ENCODE results near the gene C1orf167.

- TF ChIP-seq EED (IDR thresholded peaks at IDR 0.05; ENCODE audit: low read depth) (no peak), ATF7 (IDR thresholded peaks at IDR 0.05; ENCODE audit: low read depth) (no peak), GATAD2B (conservative IDR thresholded peaks at IDR 0.05; ENCODE audit: low read depth) (no peak), ZBTB11 (CRISPR knock-in tag; IDR thresholded peaks at IDR 0.05) (no peak), TAF1 (IDR thresholded peaks at IDR 0.05; ENCODE audit: borderline replicate concordance, low read depth, low read length) (no peak), USF2 (IDR thresholded peaks at IDR 0.05; ENCODE audit: borderline replicate concordance, low read depth, low read length) (no peak), CTCF (IDR thresholded peaks at IDR 0.05 in 2 of 3, conservative IDR thresholded peaks at IDR 0.05 in 1 of 3; ENCODE audit: control insufficient read depth in 2 of 3, extremely low read depth in 1 of 3, insufficient read depth in 1 of 3, low read depth in 3 of 3, low read length in 3 of 3) (no peak), ZBTB33 (IDR thresholded peaks at IDR 0.05) (no peak), NRF1 (conservative IDR thresholded peaks at IDR 0.05; ENCODE audit: low read depth, low read length) (no peak), BRCA1 (IDR thresholded peaks at IDR 0.05; ENCODE audit: low read depth, low read length) (no peak), ATF3 (IDR thresholded peaks at IDR 0.05; ENCODE audit: borderline replicate concordance, extremely low read depth, low read depth, low read length) (no peak), NFIC (IDR thresholded peaks at IDR 0.05; ENCODE audit: low read depth, low read length) (no peak), SMC3 (IDR thresholded peaks at IDR 0.05; ENCODE audit: borderline replicate concordance, low read length) (no peak), RFX5 (IDR thresholded peaks at IDR 0.05; ENCODE audit: low read depth, low read length) (no peak)
These were observed 13.4 kb upstream of the C1orf167 start for GRCh38 chr1:11748294-11749202.
